ENCODE data around the gene MUC4.
"Not testable (repeated sequence)": the region's sequence is repeated elsewhere in the genome, so short reads cannot be mapped to it uniquely, and the experiment has no call there.

MUC4 gene

GRCh38 chr3:195761123-195761566, 50.6 kb downstream of the MUC4 start:
- DNase-seq (ENCODE audit: low read depth in 1 of 2, low spot score in 1 of 2), result no peak

- DNase-seq (ENCODE audit: low read depth in 1 of 2, low spot score in 1 of 2), result no peak
These were observed 51.2 kb downstream of the MUC4 start for GRCh38 chr3:195760345-195761122.

GRCh38 chr3:195758721-195759353, 52.9 kb downstream of the MUC4 start:
- DNase-seq (ENCODE audit: low read depth in 1 of 2, low spot score in 1 of 2), result no peak

DNA sequence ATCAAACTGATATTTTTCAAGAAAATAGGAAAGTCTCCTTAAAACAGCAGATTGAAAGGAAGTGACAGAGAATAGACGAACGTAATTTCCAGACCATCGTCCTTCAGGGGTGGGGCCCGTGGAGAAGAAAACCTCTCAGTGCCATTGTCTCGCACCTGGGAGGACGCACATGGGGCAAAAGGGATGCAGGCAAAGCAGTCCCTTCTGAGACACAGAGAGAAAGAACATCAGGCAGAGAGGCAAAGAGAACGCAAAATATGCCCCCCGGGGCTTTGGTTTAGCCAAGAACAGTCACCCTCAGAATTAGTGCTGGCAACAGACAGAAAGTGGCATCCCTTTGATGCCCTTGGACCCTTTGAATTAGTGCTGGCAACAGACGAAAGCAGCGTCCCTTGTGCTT, 53.9 kb downstream of the MUC4 start:
- no peak for DNase-seq (ENCODE audit: low read depth in 1 of 2, low spot score in 1 of 2)

- no peak for DNase-seq (ENCODE audit: low read depth in 1 of 2, low spot score in 1 of 2)
These were observed 54.3 kb downstream of the MUC4 start for GRCh38 chr3:195757438-195757770.

- no peak for DNase-seq (ENCODE audit: low read depth in 1 of 2, low spot score in 1 of 2)
These were observed 55.7 kb downstream of the MUC4 start for GRCh38 chr3:195755791-195756676.

DNA sequence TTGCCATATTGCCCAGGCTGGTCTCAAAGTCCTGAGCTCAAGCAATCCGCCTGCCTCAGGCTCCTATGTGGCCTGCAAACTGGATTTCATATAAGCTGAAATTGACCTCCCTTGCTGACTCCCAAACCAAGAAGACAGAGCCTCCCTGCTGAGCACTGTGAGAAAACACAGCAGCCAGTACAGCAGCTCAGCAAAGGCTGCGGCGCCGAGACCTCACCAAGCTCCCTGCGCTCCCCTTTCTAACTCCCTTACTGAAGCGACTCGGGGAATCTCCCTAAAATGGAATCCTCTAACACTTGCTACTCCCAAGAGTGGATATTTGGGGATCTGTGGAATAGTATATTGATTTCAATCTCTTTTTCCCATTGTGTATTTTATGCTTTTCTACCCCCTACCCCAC, 56.3 kb downstream of the MUC4 start:
- DNase-seq (ENCODE audit: low read depth in 1 of 2, low spot score in 1 of 2), result no peak

- DNase-seq (ENCODE audit: low read depth in 1 of 2, low spot score in 1 of 2), result no peak
These were observed 56.8 kb downstream of the MUC4 start for GRCh38 chr3:195754906-195755305.

DNA sequence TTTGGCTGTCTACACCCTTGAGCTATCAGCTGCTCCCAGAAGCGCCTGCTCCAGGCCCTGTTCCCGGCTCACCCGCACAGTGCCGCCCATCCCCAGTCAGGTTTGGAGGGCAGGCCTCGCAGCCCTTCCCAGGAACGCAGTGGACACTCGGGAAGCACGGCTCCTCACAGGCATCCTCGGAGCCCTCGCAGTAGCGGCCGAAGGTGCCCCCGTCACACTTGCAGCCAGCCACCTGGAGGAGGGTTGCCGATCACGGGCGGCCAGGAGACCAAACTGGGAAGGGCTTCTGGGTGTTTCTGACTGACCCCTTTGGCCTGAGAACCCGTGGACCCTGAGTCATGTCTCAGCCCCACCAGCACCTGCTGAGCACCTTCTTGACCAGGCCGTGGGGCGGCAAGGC, 57.6 kb downstream of the MUC4 start:
- no peak for DNase-seq (ENCODE audit: low read depth in 1 of 2, low spot score in 1 of 2)

DNA sequence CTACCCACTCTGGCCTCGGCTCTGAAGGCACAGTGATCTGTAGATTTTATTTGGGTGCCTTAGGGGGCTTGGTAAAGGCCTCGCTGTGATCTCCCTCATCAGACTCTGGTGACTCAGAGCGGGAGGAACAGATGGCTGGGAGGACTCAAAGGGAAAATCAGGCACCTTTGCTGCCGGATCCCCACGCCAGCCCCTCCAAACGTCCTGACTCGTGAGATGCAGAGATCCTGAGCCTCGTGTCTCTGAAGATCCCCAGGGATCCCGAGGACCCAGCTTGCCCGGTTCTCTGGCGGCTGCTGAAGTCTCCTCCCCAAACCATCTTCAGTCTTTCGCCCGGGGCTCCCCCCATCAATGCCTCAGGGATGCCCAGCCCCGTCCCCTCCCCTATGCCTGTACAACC, 58.1 kb downstream of the MUC4 start:
- no peak for DNase-seq (ENCODE audit: low read depth in 1 of 2, low spot score in 1 of 2)

GRCh38 chr3:195752546-195753331, 59.0 kb downstream of the MUC4 start:
- DNase-seq (ENCODE audit: low read depth in 1 of 2, low spot score in 1 of 2), result no peak

DNA sequence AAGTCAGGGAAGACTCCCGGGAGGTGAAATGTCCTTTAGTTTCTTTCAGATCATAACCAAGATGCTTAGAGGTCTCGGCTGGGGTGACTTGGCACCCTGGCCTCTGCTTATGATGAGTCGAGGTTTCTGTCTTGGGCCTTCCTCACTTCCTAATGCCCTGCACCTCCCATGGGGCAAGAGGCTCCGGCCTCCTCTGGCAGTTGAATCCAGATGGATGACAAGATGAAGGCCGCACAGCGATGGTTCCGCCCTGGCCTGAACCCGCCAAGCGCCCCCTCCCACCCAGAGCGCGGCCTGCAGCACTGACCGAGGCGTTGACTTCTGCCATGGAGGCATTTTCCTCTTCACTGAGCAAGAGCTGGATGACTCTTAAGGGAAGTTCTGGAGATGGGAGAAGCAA, 59.7 kb downstream of the MUC4 start:
- no peak for DNase-seq (ENCODE audit: low read depth in 1 of 2, low spot score in 1 of 2)

DNA sequence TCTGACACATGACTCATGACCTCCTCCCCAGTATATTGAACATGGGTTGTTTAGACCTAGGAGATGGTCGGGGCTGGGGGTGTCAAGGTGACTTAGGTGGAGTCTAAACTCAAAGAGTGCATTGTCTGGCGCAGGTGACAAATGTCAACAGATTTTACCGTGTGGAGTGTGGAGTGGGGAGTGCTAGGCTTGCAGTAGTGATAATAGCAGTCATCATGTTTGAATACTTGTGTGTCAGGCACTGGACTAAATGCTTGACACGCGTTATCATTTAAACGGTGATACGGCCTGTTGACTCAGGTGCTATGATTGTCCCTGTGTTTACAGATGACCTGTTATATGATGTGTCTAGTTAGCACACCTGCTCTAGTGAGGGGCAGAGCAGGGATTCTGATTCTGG, 60.2 kb downstream of the MUC4 start:
- no peak for DNase-seq (ENCODE audit: low read depth in 1 of 2, low spot score in 1 of 2)

- DNase-seq (ENCODE audit: low read depth in 1 of 2, low spot score in 1 of 2), result no peak
These were observed 60.8 kb downstream of the MUC4 start for GRCh38 chr3:195750797-195751520.

- not testable (repeated sequence) for DNase-seq (ENCODE audit: low read depth in 1 of 2, low spot score in 1 of 2)
These were observed 62.6 kb downstream of the MUC4 start for GRCh38 chr3:195749101-195749500.

DNA sequence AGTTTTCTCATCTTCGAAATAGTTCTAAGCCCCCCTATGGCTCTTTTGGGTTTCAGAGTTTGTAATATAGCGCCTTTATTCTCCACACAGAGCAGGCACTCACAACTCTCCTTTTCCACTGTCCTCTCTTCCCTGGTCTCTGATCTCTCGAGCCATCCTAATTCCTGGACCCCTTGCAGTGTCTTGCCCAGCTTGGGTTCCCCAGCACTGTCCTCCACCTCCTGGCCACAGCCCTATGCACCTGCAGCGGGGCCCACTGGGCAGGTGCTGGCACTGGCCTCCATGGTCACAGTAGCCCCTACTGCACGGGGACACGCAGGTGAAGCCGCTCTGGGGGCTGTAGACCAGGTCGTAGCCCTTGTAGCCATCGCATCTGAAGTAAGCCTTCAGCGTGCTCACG, 63.1 kb downstream of the MUC4 start:
- DNase-seq (ENCODE audit: low read depth in 1 of 2, low spot score in 1 of 2), result no peak

DNA sequence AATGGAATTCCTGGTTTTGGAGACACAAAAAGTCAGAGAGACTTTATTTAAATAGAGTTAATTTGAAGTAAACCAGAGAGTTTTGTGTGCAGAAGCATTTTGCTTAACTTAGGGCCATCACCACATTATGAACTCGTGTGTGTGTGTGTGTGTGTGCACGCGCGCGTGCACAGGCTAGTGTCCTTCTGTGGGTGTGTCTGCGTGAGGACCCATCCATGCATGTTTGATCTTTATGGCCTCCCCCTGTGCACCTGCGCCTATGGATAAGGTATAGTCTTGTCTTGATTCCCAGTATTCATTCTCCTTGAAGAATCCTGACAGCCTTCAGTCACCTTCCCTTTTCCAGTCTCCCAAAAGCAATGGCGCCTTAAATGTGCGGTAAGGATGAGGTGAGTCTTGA, 65.0 kb downstream of the MUC4 start:
- no peak for DNase-seq (ENCODE audit: low read depth in 1 of 2, low spot score in 1 of 2)

- DNase-seq (ENCODE audit: low read depth in 1 of 2, low spot score in 1 of 2), result no peak
These were observed 65.4 kb downstream of the MUC4 start for GRCh38 chr3:195746346-195746745.

DNA sequence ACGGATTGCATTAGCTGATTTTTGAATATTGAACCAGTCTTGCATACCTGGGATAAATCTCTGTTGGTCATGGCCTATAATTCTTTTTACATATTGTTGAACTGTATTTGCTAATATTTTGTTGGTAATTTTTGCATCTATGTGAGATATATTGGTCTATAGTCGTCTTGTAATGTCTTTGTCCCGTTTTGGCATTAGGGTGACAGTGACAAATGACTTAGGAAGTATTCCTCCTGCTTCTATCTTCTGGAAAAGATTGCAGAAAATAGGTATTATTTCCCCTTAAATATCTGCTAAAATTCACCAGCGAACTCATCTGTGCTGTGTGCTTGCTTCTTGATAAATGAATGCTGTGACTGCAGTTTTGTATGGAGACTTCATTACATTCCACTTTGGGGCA, 67.3 kb downstream of the MUC4 start:
- DNase-seq (ENCODE audit: low read depth in 1 of 2, low spot score in 1 of 2), result no peak

GRCh38 chr3:195739561-195740111, 72.1 kb downstream of the MUC4 start:
- DNase-seq (ENCODE audit: low read depth in 1 of 2, low spot score in 1 of 2), result no peak

Data from activated T-helper 1 cell treated with anti-CD3 and anti-CD28 coated beads, Interleukin-2, amount 50 U/mL, for 16 hours (primary cell).